NCI-H146 treated with DMSO at 0.1 percent for 48 hours (cell line): ENCODE results near the gene RALB.
"Not testable (repeated sequence)": the region's sequence is repeated elsewhere in the genome, so short reads cannot be mapped to it uniquely, and the experiment has no call there.

ENCODE experiments used
- DNase-seq: peaks from one replicate; lab custom pipeline; 2025; ENCODE audit not compliant: unreplicated experiment; lab: John Stamatoyannopoulos, UW

Gene RALB

GRCh38 chr2:120291401-120292311, 39.0 kb downstream of the RALB start:
- DNase-seq, result no peak

DNA sequence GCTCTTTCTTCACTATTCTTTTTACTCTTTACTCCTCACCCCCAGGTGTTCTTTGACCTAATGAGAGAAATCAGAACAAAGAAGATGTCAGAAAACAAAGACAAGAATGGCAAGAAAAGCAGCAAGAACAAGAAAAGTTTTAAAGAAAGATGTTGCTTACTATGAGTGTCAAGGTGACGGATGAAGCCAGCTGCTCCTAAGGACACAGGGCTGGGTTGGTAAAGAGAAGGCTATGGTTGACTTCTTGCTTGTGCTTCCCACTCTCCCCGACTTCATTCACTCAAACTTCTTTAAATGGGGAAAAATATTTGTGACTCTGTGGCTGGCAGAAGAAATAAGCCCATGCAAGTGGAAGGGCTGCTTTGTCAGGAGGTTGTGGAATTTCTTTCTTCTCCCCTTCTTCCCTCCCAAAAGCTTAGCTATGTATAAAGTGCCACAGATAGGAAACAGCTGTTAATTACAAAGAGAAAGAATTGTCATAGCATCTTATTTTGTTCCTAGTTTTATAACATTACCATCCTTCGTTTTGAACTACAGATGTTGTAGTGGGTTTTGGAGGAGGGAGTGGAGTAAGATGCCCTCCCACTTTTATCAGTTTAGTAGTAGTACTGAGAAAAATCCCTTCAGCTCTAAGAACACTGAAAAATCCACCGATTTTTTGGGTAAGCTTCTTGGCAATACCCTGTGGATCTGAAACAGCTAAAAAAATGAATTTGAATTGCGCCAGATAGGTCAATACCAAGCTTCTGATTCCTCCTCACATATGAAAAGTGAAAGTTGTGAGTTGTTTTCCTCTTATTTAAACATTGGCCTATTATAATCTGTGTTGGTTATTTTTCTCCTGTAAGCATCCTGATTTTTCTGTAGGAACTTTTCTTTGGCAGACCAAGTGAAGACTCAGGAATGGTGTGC, 40.7 kb downstream of the RALB start:
- DNase-seq, result no peak

GRCh38 chr2:120294008-120294340, 41.3 kb downstream of the RALB start:
- DNase-seq, result no peak

DNA sequence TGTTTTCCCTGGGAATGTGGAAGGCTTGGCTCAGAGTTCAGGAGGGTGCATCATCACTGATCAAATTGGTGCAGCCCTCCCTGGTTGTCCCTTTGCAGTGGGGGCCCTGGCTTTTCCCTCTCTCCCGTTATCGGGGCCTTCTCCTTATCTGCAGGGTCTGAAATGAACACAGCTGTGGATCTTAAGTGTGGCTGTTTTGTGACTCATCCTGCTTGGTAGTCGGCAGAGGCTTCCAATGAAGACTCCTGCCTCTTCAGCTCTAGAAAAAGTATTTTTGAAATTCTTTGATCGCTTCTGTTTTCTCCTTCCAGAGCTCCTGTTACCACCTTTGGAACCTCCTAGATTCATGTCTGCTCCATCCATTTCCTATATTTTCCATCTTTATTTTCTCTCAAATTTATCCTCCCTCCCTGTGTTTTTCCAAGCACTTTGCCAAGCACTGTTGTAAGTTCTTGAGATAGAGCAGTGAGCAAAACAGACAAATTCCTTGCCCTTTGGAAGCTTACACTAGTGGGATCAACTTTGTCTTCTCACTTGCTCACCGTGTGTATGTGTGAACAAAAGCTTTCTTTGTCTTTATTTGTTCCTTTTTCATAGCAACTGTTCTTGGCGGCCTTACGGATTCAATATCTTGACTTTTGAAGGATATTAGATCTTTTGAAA, 45.7 kb downstream of the RALB start:
- no peak for DNase-seq

DNA sequence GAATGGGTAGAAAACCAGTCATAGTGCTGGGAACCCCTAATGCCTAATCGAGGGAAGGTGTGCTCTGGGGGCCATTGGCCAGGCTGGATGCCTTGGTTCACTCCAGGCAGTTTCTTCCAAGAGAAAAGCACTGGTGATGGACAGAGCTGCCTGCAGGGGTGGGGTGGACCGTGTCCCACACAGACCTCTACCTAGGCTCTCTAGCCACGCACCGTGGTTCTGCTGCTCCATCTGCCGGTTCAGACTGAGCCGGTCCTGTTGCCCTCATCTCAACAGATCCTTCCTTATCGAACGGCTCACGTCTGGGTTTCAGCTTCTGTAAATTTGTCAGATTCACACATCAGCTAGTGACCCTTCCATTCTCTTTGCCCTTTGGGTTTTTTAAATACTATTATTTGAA, 46.4 kb downstream of the RALB start:
- DNase-seq, result no peak

DNA sequence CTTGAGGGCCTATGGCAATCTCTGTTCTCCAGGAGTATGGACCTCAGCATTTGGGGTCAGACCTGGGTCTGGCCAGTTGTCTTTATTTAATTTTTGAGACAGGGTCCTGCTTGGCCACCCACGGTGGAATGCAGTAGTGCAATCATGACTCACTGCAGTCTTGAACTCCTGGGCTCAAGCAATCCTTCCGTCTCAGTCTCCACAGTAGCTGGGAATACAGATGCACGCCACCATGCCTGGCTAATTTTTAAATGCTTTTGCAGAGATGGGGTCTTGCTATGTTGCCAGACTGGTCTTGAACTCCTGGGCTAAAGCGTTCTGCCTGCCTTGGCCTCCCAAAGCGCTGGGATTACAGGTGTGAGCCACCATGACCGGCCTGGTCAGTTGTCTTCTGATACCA, 46.9 kb downstream of the RALB start:
- no peak for DNase-seq

GRCh38 chr2:120300385-120300784, 47.7 kb downstream of the RALB start:
- DNase-seq, result no peak

DNA sequence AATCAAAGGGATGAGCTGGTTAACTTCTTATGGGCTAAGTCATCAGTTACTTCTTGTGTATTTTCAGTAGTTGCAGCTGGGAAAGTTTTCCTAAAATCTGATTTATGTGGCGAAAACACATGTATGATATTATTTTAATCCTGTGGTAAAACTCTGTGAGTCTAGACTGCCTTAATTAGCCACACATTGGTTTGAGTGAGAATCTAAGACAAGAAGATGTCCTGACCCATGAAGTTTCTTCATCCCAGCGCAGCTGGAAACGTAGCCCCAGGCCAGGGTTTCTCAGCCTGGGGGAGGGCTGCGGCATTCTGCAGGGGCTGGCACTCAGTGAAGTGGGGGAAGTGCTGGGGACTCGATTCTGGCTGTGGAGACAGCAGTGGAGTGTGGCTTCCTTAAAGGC, 48.6 kb downstream of the RALB start:
- DNase-seq, result no peak

DNA sequence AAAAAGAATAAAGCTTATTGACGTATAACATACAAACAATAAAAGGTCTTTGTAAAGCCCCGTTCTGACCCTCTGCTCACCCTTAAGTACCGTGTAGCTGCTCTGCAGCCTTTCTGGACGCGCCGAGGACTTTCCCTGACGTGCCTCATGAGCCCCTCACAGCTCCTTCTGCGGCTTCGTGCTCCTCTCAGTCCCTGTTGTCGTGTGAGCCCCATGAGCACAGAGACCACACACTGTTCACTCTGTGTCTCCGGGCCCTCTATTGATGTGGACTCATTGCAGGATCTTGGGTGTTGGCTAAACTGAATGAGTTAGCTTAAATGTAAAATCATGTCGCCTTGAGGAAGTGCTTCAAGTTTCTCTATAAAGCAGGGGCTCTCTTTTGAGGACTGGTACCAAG, 49.6 kb downstream of the RALB start:
- DNase-seq, result no peak

DNA sequence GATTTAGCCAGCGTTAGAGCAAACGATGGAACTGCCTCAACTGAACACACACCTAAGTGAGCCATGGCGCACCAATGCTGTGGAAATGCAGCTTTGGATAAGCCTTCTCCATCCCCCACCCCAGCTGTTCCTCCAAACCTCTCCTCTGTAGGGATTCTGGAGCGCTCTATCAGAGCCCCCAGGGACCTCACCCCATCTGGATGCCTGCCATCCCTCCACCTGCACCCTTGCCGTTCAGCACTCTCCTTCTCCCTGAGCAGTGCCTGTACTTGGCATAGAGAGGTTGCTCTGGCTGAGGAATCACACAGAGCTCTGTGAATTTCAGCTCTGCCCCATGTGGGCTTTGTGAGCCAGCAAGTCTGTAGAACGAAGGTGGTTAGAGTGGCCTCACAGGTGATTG, 50.5 kb downstream of the RALB start:
- no peak for DNase-seq

- peak; percentile 21 for DNase-seq
Observed at GRCh38 chr2:120305296-120305695, 52.6 kb downstream of the RALB start.

GRCh38 chr2:120305937-120306490, 53.4 kb downstream of the RALB start:
- DNase-seq, result no peak

DNA sequence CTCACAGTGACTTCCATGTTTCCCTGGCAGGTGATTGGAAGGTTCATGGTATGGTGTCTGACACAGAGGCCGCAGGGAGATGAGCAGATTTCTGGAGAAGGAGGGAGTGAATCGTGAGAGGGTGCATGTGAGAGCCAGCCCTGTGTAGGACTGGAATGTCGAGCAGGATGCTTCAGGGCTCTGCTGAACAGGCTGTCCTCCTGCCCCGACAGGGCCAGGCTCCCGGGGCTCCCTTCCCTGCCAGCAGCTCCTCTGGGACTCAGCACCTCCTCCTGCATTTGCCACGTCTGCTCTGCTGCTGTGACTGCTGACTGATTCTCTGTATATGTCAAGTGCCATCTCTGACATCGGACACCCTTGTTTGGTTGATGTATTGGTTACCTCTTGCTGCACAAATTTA, 54.8 kb downstream of the RALB start:
- DNase-seq, result no peak

DNA sequence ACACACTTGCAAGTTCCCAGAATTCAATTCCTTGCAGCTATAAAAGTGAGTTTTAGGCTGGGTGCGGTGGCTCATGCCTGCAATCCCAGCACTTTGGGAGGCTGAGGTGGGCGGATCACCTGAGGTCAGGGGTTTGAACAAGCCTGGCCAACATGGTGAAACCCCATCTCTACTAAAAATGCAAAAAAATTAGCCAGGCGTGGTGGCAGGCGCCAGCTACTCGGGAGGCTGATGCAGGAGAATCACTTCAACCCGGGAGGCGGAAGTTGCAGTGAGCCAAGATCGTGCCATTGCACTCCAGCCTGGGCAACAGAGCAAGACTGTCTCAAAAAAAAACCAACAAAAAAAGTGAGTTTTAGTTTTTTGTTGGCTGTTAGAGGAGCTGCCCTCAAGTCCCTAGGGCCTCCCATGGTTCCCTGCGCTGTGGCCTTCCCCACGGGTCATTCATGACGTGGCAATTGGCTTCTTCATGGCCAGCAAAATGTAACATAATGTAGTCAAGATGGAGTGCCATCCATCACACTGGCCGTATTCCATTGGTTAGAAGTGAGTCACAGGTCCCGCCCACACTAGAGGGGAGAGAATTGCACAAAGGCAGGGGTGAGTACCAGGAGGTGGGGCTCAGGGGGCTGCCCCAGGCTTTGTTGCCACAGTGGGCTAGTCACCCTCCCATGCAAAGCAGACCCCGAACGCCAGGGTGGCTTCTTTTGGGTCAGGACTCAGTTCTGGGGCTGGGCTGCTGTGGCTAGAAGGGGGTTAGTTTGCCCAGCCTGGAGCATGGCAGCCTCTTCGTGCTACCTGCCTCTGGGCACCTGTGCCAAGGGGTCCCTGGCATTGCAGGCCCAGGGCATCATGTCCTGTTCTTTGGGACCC, 55.6 kb downstream of the RALB start:
- DNase-seq, result no peak

- DNase-seq, result no peak
Observed at GRCh38 chr2:120310136-120310535, 57.5 kb downstream of the RALB start.

- not testable (repeated sequence) for DNase-seq
Observed at GRCh38 chr2:120310841-120311240, 58.2 kb downstream of the RALB start.

- DNase-seq, result no peak
Observed at GRCh38 chr2:120312076-120312475, 59.4 kb downstream of the RALB start.

DNA sequence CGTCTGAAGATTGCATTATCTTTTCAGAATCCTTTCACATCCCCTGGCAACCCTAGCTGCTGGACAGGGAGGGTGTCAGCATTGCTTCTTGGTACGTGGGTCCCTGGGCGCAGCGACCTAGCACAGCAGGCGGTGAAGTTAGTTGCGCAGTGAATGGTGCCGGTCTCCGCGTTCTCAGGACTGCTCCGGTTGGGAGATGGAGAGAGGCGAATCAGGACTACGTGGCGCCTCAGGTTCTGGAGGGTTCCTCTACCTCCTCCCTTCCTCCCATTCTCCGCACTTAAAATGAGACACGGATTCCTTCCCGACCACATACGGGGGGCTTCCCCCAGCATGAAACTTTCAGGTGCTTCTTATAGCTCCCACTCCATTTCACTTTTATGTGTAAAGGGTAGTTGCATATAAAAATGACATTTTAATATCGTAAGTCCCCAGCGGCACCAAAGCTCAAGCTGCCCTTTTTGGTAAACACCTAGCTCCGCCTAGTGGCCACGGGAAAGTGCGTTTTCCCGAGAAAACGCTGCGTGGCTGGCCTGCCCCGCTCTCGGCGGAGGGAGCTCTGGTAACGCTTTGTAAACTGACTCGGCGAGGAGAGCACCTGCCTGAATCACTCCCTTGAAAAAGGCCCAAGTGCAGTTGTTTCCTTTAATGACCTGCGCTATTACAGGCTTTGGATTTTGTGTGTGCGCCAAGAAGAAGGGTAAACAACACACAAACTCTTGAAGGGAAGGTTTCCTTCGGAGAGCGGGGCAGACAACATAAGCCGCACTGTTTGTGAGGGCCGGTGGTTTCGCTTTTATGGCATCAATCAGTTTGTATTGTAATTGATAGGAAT, 60.4 kb downstream of the RALB start:
- peak; percentile 56 for DNase-seq
